GM19397 (cell line): ENCODE results near the gene RACGAP1.

Experiments used
- ATAC-seq: cut with Tn5 transposase; IDR thresholded peaks from one replicate; pipeline ENCODE4 v1.9.1; 2021; ENCODE audit warnings: mild to moderate bottlenecking, moderate library complexity; ENCODE audit not compliant: unreplicated experiment

The RACGAP1 gene

DNA sequence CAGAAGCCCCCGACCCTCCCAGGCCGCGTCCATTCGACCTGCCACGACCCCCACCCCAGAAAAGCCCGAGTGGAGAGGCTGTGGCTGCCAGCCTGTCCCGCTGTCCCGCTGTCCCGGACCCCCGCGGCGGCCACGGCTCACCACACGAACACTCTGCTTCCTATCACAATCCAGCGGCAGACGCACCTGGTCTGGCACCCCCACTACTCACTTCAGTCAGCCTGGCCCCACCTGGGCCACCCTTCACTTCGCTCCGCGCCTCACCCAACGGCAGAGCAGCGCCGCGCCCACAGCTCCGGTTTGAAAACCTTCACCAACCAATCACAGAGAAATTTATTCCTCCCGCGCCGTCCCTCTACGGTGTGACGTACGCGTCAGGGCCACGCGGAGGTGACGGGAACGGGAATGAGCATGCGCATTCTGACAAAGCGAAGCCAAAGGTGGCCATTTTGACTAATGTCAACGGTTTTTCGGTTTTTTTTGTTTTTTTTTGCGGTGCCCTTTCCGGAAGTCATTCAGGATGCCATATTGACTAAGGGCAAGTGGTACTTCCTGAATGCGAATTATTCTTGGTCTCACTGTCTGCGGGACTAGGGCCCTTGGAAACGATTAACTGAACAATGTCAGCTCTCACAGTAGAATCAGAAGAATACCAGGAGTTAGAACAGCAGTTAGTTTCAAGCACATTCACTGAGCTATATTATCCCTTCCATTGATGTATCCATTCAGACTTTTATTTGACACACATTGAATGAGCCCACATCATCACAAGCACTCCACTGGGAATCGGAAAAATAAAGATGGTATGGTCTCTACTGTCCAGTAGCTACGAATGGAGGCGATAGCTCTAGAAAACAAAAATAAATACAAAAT lies at the start of gene RACGAP1:
Gene RACGAP1 (minus strand): TSS at position 308 of the 873 bp plus-strand sequence. CDS start 8,779 bp downstream, outside the sequence.
- peak; percentile 97 for ATAC-seq

- no peak for ATAC-seq
Observed at GRCh38 chr12:50073712-50074111, 48.4 kb upstream of the RACGAP1 start.

DNA sequence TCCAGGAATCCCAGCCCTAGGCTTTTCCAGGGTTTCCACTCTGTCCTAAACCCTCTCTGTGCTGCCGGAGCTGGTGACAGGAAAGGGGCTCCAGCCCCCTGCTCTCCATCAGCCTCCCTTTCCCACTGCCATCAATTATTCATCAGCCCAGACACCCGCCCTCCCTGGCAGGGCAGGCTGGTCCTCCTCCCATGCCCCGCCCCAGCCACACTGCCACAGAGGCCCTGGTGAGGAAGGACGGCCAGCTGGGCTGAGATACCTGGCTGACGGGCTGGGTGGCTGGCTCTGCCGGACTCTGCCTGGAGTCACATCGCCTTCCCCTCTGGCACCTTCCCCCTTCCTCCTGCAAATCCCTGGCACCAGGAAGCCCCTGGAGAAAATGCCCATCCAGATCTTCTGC lies 47.9 kb upstream of the RACGAP1 start:
- no peak for ATAC-seq

DNA sequence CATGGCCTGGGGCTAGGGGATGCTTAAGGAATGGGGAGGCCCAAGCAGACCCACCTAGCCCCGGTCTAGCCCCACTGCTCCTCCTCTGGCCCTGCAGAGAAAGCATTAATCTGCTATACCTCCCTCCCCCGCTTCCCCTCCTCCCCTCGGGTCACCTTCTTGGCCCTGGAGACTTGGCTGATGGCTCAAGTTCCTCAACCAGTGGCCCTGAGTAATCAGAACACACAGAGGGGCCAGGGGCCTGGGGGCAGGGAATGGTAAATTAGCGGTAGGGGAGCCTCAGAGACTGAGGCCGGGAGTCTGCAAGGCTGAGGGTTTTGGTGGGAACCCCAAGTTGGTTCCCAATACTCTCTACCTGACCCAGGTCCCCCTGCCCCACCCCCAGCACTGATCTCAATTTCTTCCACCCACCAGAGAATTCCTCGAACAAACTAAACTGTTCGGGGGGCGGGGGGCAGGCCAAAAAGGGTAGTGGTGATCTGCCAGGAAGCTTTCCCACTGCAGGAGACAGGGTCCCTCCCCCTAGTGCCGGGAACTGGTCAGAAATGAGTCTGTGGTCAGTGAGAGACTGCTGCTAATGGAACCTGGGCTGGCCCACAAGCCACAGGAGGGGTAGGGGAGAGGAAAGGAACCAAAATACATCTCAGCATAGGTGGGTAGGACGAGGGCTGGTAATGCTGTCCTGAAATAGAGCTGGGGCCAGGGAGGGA lies 47.1 kb upstream of the RACGAP1 start:
- no peak for ATAC-seq

- no peak for ATAC-seq
Observed at GRCh38 chr12:50070314-50071060, 45.2 kb upstream of the RACGAP1 start.

DNA sequence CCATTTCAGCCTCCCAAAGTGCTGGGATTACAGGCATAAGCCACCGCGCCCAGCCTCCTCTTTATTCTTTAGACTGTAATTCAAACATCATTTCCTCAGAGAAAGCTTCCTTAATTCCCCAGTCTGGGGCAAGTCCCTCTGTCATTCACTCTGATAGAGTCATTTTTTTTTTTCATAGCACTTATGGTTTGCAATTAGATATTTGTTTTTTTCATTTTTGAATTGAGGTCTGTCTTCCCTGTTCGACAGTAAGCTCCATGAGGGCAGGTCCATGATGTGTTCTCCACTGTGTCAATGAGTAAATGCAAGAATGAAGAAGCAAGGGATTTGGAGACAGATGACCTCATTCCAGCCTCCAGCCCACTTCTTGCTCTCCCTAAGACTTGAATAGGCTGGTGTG lies 44.2 kb upstream of the RACGAP1 start:
- no peak for ATAC-seq

DNA sequence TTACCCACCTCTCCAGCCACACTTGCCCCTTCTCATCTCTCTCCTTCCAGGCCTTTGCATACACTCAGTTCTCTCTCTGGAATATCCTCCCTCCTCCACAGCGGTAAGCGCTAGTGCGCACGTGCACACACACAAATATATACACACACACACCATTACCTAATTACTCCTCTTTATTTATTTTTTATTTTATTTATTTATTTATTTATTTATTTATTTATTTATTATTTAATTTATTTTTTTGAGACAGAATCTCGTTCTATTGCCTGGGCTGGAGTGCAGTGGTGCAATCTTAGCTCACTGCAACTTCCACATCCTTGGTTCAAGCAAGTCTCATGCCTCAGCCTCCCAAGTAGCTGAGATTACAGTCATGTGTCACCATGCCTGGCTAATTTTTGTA lies 43.8 kb upstream of the RACGAP1 start:
- ATAC-seq: no peak

DNA sequence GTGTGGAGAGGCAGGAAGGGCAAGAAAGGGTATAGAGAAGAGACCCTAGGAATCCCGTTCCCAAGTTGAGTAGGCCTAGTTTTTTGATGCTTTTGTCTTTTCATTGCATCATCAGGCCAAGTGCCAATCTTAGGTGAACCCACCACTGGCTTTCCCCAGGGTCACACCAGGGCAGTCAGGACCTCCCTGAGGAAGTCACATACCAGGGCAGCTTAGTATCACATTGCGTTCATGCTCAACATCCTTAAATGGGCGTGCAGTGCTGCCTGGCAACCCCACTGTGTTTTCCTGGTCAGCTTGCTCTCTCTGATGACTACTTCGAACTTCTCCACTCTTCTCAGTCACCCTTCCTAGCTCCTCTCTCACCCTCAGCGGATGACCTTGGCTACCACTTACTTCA lies 41.1 kb upstream of the RACGAP1 start:
- ATAC-seq: no peak

DNA sequence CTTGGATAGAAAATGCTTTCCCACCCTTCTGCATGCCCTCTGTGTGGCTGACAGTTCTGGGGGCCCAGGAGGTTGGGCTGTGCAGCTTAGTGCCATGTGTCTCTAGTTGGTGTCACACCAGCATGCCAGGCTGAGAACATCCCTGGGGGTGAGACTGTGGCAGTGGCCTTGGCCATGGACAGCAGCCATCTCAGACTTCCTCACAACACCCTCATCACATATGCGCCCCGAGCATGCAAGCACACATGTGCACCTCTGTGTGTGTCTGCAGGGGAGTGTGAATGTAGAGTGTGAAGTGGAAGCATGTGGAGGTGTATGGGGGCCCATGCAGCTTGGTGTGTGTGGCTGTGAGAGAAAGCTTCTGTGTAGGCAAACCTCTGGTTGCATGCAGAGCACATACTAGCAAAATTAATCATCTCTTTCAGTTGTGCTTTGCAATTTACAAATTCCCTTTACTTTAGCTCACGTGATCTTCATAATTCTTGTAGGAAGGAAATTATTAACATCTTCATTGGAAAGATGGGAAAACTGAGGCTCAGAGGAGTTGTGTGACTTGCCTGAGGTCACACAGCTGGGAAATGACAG lies 40.5 kb upstream of the RACGAP1 start:
- ATAC-seq: no peak

GRCh38 chr12:50062728-50063460 lies 37.6 kb upstream of the RACGAP1 start:
- no peak for ATAC-seq

- no peak for ATAC-seq
Observed at GRCh38 chr12:50061946-50062686, 36.8 kb upstream of the RACGAP1 start.

GRCh38 chr12:50061171-50061570 lies 35.9 kb upstream of the RACGAP1 start:
- ATAC-seq: no peak

- ATAC-seq: no peak
Observed at GRCh38 chr12:50060120-50060468, 34.8 kb upstream of the RACGAP1 start.

- ATAC-seq: no peak
Observed at GRCh38 chr12:50059440-50060119, 34.3 kb upstream of the RACGAP1 start.

DNA sequence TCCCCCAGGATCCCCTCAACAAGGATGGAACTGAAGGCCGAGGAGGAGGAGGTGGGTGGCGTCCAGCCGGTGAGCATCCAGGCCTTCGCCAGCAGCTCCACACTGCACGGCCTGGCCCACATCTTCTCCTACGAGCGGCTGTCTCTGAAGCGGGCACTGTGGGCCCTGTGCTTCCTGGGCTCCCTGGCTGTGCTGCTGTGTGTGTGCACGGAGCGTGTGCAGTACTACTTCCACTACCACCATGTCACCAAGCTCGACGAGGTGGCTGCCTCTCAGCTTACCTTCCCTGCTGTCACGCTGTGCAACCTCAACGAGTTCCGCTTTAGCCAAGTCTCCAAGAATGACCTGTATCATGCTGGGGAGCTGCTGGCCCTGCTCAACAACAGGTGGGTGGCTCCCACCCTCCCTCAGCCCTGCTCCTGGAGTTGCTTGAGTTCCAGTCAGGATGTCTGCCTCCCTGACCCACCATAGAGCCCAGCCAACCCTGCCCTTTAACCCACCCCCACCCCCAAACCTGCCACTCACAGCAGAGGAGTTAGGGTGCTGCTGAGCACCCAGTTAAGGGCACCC lies 33.5 kb upstream of the RACGAP1 start:
- ATAC-seq: no peak

DNA sequence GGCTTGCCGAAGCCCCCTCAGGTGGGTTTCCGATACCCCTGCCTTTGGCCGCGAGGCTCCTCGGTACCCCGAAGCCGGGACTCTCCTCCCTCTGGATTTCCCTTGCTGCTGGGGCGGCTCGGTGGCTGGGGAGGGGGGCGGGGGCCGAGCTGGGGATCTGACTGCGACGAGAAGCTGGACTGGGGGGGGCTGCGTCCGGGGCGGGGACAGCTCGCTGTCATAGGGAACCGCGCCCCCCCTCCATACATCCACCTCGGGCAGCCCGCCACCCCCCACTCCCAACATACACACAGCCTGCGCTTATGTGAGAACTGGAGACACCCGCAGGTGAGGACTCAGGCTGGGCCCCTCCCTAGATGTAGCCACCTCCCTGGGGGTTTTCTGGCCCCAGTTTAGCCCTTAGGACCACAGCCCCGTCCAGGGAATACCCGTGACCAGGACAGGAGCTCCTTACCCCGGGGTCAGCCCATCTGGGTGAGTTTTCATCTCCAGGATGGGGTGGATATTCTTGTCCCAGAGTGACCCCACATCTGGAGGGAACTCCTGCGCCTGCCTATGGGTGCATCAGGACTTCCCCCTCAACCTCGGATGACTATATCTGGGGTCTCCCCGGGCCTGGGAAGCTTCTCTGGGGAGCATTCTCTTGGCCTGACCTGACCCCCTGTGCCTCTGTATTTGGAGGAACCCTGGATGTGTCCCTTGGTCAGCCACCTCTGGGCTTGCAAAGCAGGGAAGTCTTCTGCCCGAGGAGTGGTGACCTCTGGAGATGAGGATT lies 32.8 kb upstream of the RACGAP1 start:
- no peak for ATAC-seq

GRCh38 chr12:50057000-50057841 lies 31.9 kb upstream of the RACGAP1 start, which contains the start of gene ASIC1:
Gene ASIC1 (plus strand): TSS chr12:50057596. CDS start chr12:50058767, 1,171 bp downstream.
- ATAC-seq: no peak
